Endothelial cell of umbilical vein (primary cell): ENCODE results near the gene FAM32A. TPM values are rescaled to one million over a fixed set of nuclear protein-coding genes. Genes with fewer than 3 reads are reported as not detected.

Experiments used
- BruUV-seq: library from RNA; stranded (reverse); fragments of 400-500 nt; replicated peaks from 2 replicates; lab custom pipeline; 2021; lab: Mats Ljungman, UMichigan
- CTCF ChIA-PET: fragments of 300-600, 350-600 bp; sonication (Branson Sonifier 250); formaldehyde crosslinking; loops from one replicate; lab custom pipeline; 2021; ENCODE audit warnings: antibody characterized with exemption, inconsistent platforms; lab: Charles Lee
- POLR2A ChIA-PET: fragments of 300-600, 350-600 bp; sonication (Branson Sonifier 250); formaldehyde crosslinking; loops from one replicate; lab custom pipeline; 2021; ENCODE audit warnings: antibody characterized with exemption, inconsistent platforms; lab: Charles Lee
- DNase-seq: peaks from one replicate; pipeline ENCODE4 v3.0.0-alpha.2; 2011; ENCODE audit warnings: low read depth, low spot score
- FAIRE-seq: peaks from 2 replicates; lab custom pipeline; 2011; peaks lifted over from hg19 to GRCh38; lab: Jason Lieb, UNC
- H2AFZ ChIP-seq: 2 replicates; pipeline ENCODE4 v1.6.0; 2012; ENCODE audit warnings: low read depth, low read length, control low read depth, inconsistent platforms
- H3K27ac ChIP-seq: 2 replicates; pipeline ENCODE4 v1.5.1; 2011; ENCODE audit warnings: low read depth, mild to moderate bottlenecking, control low read depth, low read length, moderate library complexity; ENCODE audit not compliant: insufficient read depth
- H3K27me3 ChIP-seq, 2 experiments: 2 replicates each; pipeline versions ENCODE4 v1.6.0 to v1.6.1; 2011; ENCODE audit warnings: low read length in 2 of 2, mixed read lengths in 1 of 2; ENCODE audit not compliant: control insufficient read depth in 2 of 2, insufficient read depth in 2 of 2
- H3K36me3 ChIP-seq, 2 experiments: 2 replicates in 1 of 2; 3 replicates in 1 of 2; pipeline ENCODE4 v1.5.1; 2011; ENCODE audit warnings: low read length in 2 of 2, mild to moderate bottlenecking in 1 of 2, moderate library complexity in 1 of 2; ENCODE audit not compliant: control insufficient read depth in 2 of 2, insufficient read depth in 2 of 2; ENCODE audit errors: extremely low read depth in 1 of 2
- H3K4me1 ChIP-seq: 3 replicates; pipeline ENCODE4 v1.5.1; 2011; ENCODE audit warnings: mild to moderate bottlenecking, low read length; ENCODE audit not compliant: control insufficient read depth, insufficient read depth; ENCODE audit errors: extremely low read depth
- H3K4me2 ChIP-seq: 2 replicates; pipeline ENCODE4 v1.6.1; 2011; ENCODE audit warnings: low read length, control low read depth, mixed read lengths; ENCODE audit not compliant: insufficient read depth
- H3K4me3 ChIP-seq, 3 experiments: fragments of 200-600 bp in 1 of 3; sonication (generic), shearing (Covaris generic) in 1 of 3; replicated peaks in 1 of 3; 2 replicates each; pipeline ENCODE4 v1.5.1; 2011 to 2016; ENCODE audit warnings: control low read depth in 3 of 3, low read length in 3 of 3, mild to moderate bottlenecking in 2 of 3, inconsistent platforms in 1 of 3, low read depth in 1 of 3, moderate library complexity in 1 of 3; ENCODE audit not compliant: insufficient read depth in 1 of 3
- H3K79me2 ChIP-seq: 2 replicates; pipeline ENCODE4 v1.6.0; 2012; ENCODE audit warnings: low read length, inconsistent platforms; ENCODE audit not compliant: control insufficient read depth, insufficient read depth
- H3K9ac ChIP-seq: replicated peaks from 2 replicates; pipeline ENCODE3; 2011; ENCODE audit warnings: low read length, control low read depth; ENCODE audit not compliant: insufficient read depth; ENCODE audit errors: extremely low read depth
- H3K9me1 ChIP-seq: replicated peaks from 3 replicates; pipeline ENCODE4 v1.6.0; 2011; ENCODE audit warnings: mild to moderate bottlenecking, low read length; ENCODE audit not compliant: control insufficient read depth, insufficient read depth; ENCODE audit errors: extremely low read depth
- H3K9me3 ChIP-seq: replicated peaks from 2 replicates; pipeline ENCODE4 v1.5.1; 2012; ENCODE audit warnings: low read length, inconsistent platforms; ENCODE audit not compliant: control insufficient read depth, insufficient read depth
- H4K20me1 ChIP-seq: replicated peaks from 2 replicates; pipeline ENCODE3; 2011; ENCODE audit warnings: mild to moderate bottlenecking, low read length; ENCODE audit not compliant: control insufficient read depth, insufficient read depth; ENCODE audit errors: extremely low read depth
- CTCF ChIP-seq, 2 donors: IDR thresholded peaks; 1 replicate in 1 of 2; 2 replicates in 1 of 2; pipeline ENCODE4 v1.5.1; 2011; ENCODE audit warnings: low read length in 2 of 2, mild to moderate bottlenecking in 2 of 2, moderate library complexity in 2 of 2, control low read depth in 1 of 2, inconsistent platforms in 1 of 2, low read depth in 1 of 2; ENCODE audit not compliant: insufficient read depth in 1 of 2; ENCODE audit errors: extremely low read depth in 1 of 2
- EZH2 ChIP-seq: IDR thresholded peaks from 2 replicates; pipeline ENCODE4 v1.6.1; 2012; ENCODE audit warnings: borderline replicate concordance, low read depth, mild to moderate bottlenecking, moderate library complexity, low read length, inconsistent platforms; ENCODE audit not compliant: severe bottlenecking
- FOS ChIP-seq: IDR thresholded peaks from 2 replicates; pipeline ENCODE4 v1.6.1; 2011; ENCODE audit warnings: mild to moderate bottlenecking, low read length, moderate library complexity, borderline replicate concordance; ENCODE audit not compliant: insufficient read depth
- GATA2 ChIP-seq: IDR thresholded peaks from 2 replicates; pipeline ENCODE4 v1.7.0; 2011; ENCODE audit warnings: low read depth, mild to moderate bottlenecking, moderate library complexity, mixed read lengths, low read length; ENCODE audit not compliant: insufficient read length, insufficient read depth
- JUN ChIP-seq: IDR thresholded peaks from 2 replicates; pipeline ENCODE4 v1.6.1; 2011; ENCODE audit warnings: borderline replicate concordance, low read depth; ENCODE audit not compliant: insufficient read length, insufficient read depth
- MAX ChIP-seq: IDR thresholded peaks from 2 replicates; pipeline ENCODE4 v1.6.1; 2011; ENCODE audit not compliant: insufficient read depth, insufficient read length
- MYC ChIP-seq: IDR thresholded peaks from one replicate; pipeline ENCODE4 v1.6.1; 2011; ENCODE audit warnings: mild to moderate bottlenecking, low read depth, low read length
- POLR2A ChIP-seq: IDR thresholded peaks from 2 replicates; pipeline ENCODE4 v1.6.1; 2012; ENCODE audit warnings: low read depth, mild to moderate bottlenecking, control low read depth, low read length
- POLR2AphosphoS5 ChIP-seq: IDR thresholded peaks from 2 replicates; pipeline ENCODE4 v1.6.1; 2012; ENCODE audit warnings: low read depth, mild to moderate bottlenecking, control low read depth, low read length, moderate library complexity; ENCODE audit not compliant: insufficient read depth
- dilution Hi-C: fragments of 300-500 bp; cut with MboI; formaldehyde crosslinking; loops from one replicate; pipeline ENCODE4 v1.15.0; 2019; ENCODE audit warnings: low sequenced_read_pairs; ENCODE audit not compliant: extremely low pct_ligation_motif_present
- intact Hi-C: fragments of 100-400 bp; cut with micrococcal nuclease; formaldehyde crosslinking; loops from one replicate; pipeline ENCODE4 v1.10.0; 2022
- polyA plus RNA-seq, 4 experiments: library from polyadenylated mRNA; depleted of rRNA in 3 of 4; stranded (reverse) in 3 of 4; unstranded in 1 of 4; fragments of >200 nt; gene quantifications; 2 replicates each; pipeline versions ENCODE4 v1.2.1 to v1.2.3, GENCODE V29; 2011 to 2012; ENCODE audit warnings: missing spikeins in 1 of 4
- total RNA-seq: library from RNA; stranded (reverse); gene quantifications from 2 replicates; pipeline ENCODE4 v1.2.3, GENCODE V29; 2021

Gene FAM32A
- total and polyA plus RNA-seq, 2 donors (not counting 3 experiments of a cell fraction or from before 2014, with no cell fraction given), result 82.8 to 130 TPM

- Histone ChIP-seq H2AFZ (no peak overlapping the region), H3K4me1 (no peaks in the 10 kb centered on the region), H3K9me1 (no peaks in the 10 kb centered on the region), H3K4me2 (no peak overlapping the region), H3K9me3 (no peaks in the 10 kb centered on the region), H3K27me3 (no peaks in the 10 kb centered on the region), H3K9ac (no peak overlapping the region), H3K4me3 (no peak overlapping the region), H3K27ac (no peak overlapping the region), H3K79me2 (peaks cover 22% of the 10 kb centered on the region), H4K20me1 (no peaks in the 10 kb centered on the region), H3K36me3 (peaks cover 5 to 43% of the 10 kb centered on the region in 2 experiments)
- FAIRE-seq (no peak), DNase-seq (no peak)
- BruUV-seq, result no TSS peak
- dilution Hi-C loops, result loop anchor here (25.0 kb wide), 1 partner anchor 155 kb away; no protein-coding TSS in a partner anchor
- CTCF ChIA-PET, result no interaction called here
- TF ChIP-seq JUN (no peak), POLR2AphosphoS5 (no peak), FOS (no peak), GATA2 (no peak), MAX (no peak), CTCF (IDR thresholded peaks at IDR 0.05; ENCODE audit: extremely low read depth in 1 of 2, insufficient read depth in 1 of 2, low read depth in 1 of 2, low read length in 2 of 2) (no peak), POLR2A (no peak), MYC (no peak), EZH2 (no peak)
- intact Hi-C loops, result no loop called here
- POLR2A ChIA-PET, result no interaction called here
Measured at GRCh38 chr19:16207063-16207462, 21.9 kb downstream of the FAM32A start.
